Sigmoid colon (tissue), 7 donors: Measurements from ENCODE around the gene ACOX1. TPM values are rescaled to one million over a fixed set of nuclear protein-coding genes. Genes with fewer than 3 reads are reported as not detected.

Source experiments
- DNase-seq: peaks from one replicate; pipeline ENCODE4 v3.0.0-alpha.2; 2019
- H3K27ac ChIP-seq, 4 donors: fragments of 200-600 bp; sonication (generic); one replicate each; pipeline ENCODE4 v1.5.1; 2016 to 2019; ENCODE audit warnings: mild to moderate bottlenecking in 1 of 4
- H3K27me3 ChIP-seq, 3 donors: fragments of 200-600 bp; sonication (generic); one replicate each; pipeline ENCODE4 v1.5.1; 2019; ENCODE audit warnings: mild to moderate bottlenecking in 1 of 3
- H3K36me3 ChIP-seq, 4 donors: fragments of 200-600 bp; sonication (generic); one replicate each; pipeline ENCODE4 v1.5.1; 2016 to 2019
- H3K4me1 ChIP-seq, 4 donors: fragments of 200-600 bp; sonication (generic); one replicate each; pipeline ENCODE4 v1.5.1; 2017 to 2019
- H3K4me3 ChIP-seq, 4 donors: fragments of 200-600 bp; sonication (generic); one replicate each; pipeline ENCODE4 v1.5.1; 2017 to 2019; ENCODE audit warnings: mild to moderate bottlenecking in 2 of 4, moderate library complexity in 1 of 4
- H3K9me3 ChIP-seq, 4 donors: fragments of 200-600 bp in 3 of 4; sonication (generic) in 3 of 4; one replicate each; pipeline versions ENCODE4 v1.5.1 to v1.6.1; 2013 to 2019
- CTCF ChIP-seq, 4 experiments: fragments of 450-650 bp in 3 of 4; fragments of 200-600 bp in 1 of 4; IDR thresholded peaks; one replicate each; pipeline ENCODE4 v1.5.1; 2016 to 2019; ENCODE audit warnings: antibody characterized with exemption in 4 of 4, mild to moderate bottlenecking in 3 of 4, moderate library complexity in 2 of 4
- EP300 ChIP-seq, 4 donors: sonication (generic); formaldehyde crosslinking; IDR thresholded peaks; one replicate each; pipeline ENCODE4 v1.6.1; 2017; ENCODE audit warnings: antibody characterized with exemption in 4 of 4
- POLR2A ChIP-seq, 2 donors: fragments of 450-650 bp; IDR thresholded peaks; one replicate each; pipeline ENCODE4 v1.6.1; 2016; ENCODE audit warnings: antibody characterized with exemption in 2 of 2, mild to moderate bottlenecking in 2 of 2, moderate library complexity in 2 of 2
- POLR2AphosphoS5 ChIP-seq, 4 donors: sonication (generic); formaldehyde crosslinking; IDR thresholded peaks; one replicate each; pipeline ENCODE4 v1.6.1; 2017; ENCODE audit warnings: antibody characterized with exemption in 4 of 4
- WGBS, 2 donors: extraction: QIAGEN DNeasy Blood & Tissue Kit; methylation state at CpG; one replicate each; pipeline ENCODE4 v1.1.7; 2013; 5-methylcytosine and 5-hydroxymethylcytosine counted together
- intact Hi-C: fragments of 100-400 bp; cut with DNase I; formaldehyde crosslinking; loops from one replicate; pipeline ENCODE4 v1.15.1; 2023
- polyA plus RNA-seq, 3 donors: library from polyadenylated mRNA; stranded (reverse); fragments of 200-250 nt; gene quantifications; one replicate each; pipeline ENCODE4 v1.2.3, GENCODE V29; 2013
- total RNA-seq, 4 donors: library from RNA; depleted of rRNA; stranded (reverse); fragments of >200 nt; gene quantifications; one replicate each; pipeline ENCODE4 v1.1.0, GENCODE V29; 2016
- donor health status: healthy with polysubstance abuse.
- donor health status: Bipolar disorder and iron deficiency.
- donor health status: healthy.

Gene ACOX1
- total and polyA plus RNA-seq, 7 donors: 31.3 to 93.2 (median 34.6) TPM

- peak; percentile 85 for DNase-seq
- intact Hi-C loops: loop anchor here (1.0 to 10.0 kb wide), 2 partner anchors 100 to 179 kb away; no protein-coding TSS in a partner anchor
These were observed 26.5 kb upstream of the ACOX1 start for GRCh38 chr17:76005263-76006149.

GRCh38 chr17:76004750-76005262 lies 25.8 kb upstream of the ACOX1 start:
- peaks cover 0 to 17% (median 2%) of the 10 kb centered on the region in 4 donors for H3K4me1 ChIP-seq
- no peak overlapping the region for H3K27ac ChIP-seq
- no peak for DNase-seq
- intact Hi-C loops: loop anchor here (1.0 to 10.0 kb wide), 3 partner anchors 100 to 272 kb away; no protein-coding TSS in a partner anchor
- WGBS, 2 donors: 84 to 85% methylated on average over 8 of the region's 8 CpGs
- no peak for TF ChIP-seq POLR2A (IDR thresholded peaks at IDR 0.05)
- TF ChIP-seq EP300 (IDR thresholded peaks at IDR 0.05): no peak
- no peak for TF ChIP-seq CTCF (IDR thresholded peaks at IDR 0.05)
- no peak for TF ChIP-seq POLR2AphosphoS5 (IDR thresholded peaks at IDR 0.05)
- H3K36me3 ChIP-seq: peaks cover 0 to 4% (median 0%) of the 10 kb centered on the region in 4 donors
- H3K9me3 ChIP-seq: no peaks in the 10 kb centered on the region
- no peak overlapping the region for H3K4me3 ChIP-seq
- H3K27me3 ChIP-seq: no peaks in the 10 kb centered on the region

More at GRCh38 chr17:76005263-76006149, 26.5 kb upstream of the ACOX1 start:
- no peaks in the 10 kb centered on the region for H3K27me3 ChIP-seq
- H3K4me1 ChIP-seq: peaks cover 0 to 10% (median 0%) of the 10 kb centered on the region in 4 donors
- H3K4me3 ChIP-seq: no peak overlapping the region
- 43 to 53% methylated on average over 16 of the region's 16 CpGs for whole genome bisulfite sequencing, 2 donors
- no peaks in the 10 kb centered on the region for H3K9me3 ChIP-seq
- TF ChIP-seq POLR2AphosphoS5 (IDR thresholded peaks at IDR 0.05): peak in 1 of 4 donors; percentile 34
- no peak for TF ChIP-seq EP300 (IDR thresholded peaks at IDR 0.05)
- no peak for TF ChIP-seq POLR2A (IDR thresholded peaks at IDR 0.05)
- TF ChIP-seq CTCF (IDR thresholded peaks at IDR 0.05): peak; percentile 45 to 63 (median 62)
- H3K36me3 ChIP-seq: peaks cover 0 to 4% (median 0%) of the 10 kb centered on the region in 4 donors
- no peak overlapping the region for H3K27ac ChIP-seq

DNA sequence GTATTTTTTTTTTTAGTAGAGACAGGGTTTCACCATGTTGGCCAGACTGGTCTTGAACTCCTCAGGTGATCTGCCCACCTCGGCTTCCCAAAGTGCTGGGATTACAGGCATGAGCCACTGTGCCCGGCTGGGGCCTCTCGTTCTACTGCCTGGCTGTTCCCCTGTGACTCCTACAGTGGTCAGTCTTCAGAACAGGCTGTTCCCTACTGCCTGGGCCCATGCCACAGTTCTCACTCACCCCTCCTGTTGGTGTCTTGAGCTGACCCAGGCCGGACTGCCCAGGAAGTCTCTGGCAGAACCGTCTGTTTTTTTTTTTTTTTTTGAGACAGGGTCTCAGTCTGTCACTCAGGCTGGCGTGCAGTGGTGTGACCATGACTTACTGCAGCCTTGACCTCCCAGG lies 24.9 kb upstream of the ACOX1 start:
- peaks cover 0 to 19% (median 2%) of the 10 kb centered on the region in 4 donors for H3K4me1 ChIP-seq
- no peaks in the 10 kb centered on the region for H3K27me3 ChIP-seq
- no peak overlapping the region for H3K4me3 ChIP-seq
- no peak for DNase-seq
- TF ChIP-seq CTCF (IDR thresholded peaks at IDR 0.05) (no peak), EP300 (IDR thresholded peaks at IDR 0.05) (no peak), POLR2AphosphoS5 (IDR thresholded peaks at IDR 0.05) (no peak), POLR2A (IDR thresholded peaks at IDR 0.05) (no peak)
- intact Hi-C loops: loop anchor here (5.0 to 10.0 kb wide), 2 partner anchors 181 to 273 kb away; no protein-coding TSS in a partner anchor
- peaks cover 0 to 4% (median 0%) of the 10 kb centered on the region in 4 donors for H3K36me3 ChIP-seq
- no peak overlapping the region for H3K27ac ChIP-seq
- WGBS, 2 donors: 66 to 85% methylated on average over 6 of the region's 6 CpGs
- no peaks in the 10 kb centered on the region for H3K9me3 ChIP-seq

- H3K9me3 ChIP-seq: no peaks in the 10 kb centered on the region
- WGBS, 2 donors: 96 to 97% methylated on average over 12 of the region's 12 CpGs
- no peaks in the 10 kb centered on the region for H3K27me3 ChIP-seq
- no peak for TF ChIP-seq CTCF (IDR thresholded peaks at IDR 0.05)
- no peak for TF ChIP-seq POLR2A (IDR thresholded peaks at IDR 0.05)
- no peak for TF ChIP-seq EP300 (IDR thresholded peaks at IDR 0.05)
- TF ChIP-seq POLR2AphosphoS5 (IDR thresholded peaks at IDR 0.05): no peak
- no peak overlapping the region for H3K4me3 ChIP-seq
- intact Hi-C loops: loop anchor here (5.0 to 10.0 kb wide), 2 partner anchors 183 to 275 kb away; no protein-coding TSS in a partner anchor
- peaks cover 0 to 4% (median 0%) of the 10 kb centered on the region in 4 donors for H3K36me3 ChIP-seq
- DNase-seq: no peak
- H3K27ac ChIP-seq: no peak overlapping the region
- H3K4me1 ChIP-seq: peaks cover 0 to 21% (median 2%) of the 10 kb centered on the region in 4 donors
These were observed 23.1 kb upstream of the ACOX1 start for GRCh38 chr17:76002100-76002499.
